ENCODE measurements around the gene FAM90A26.
"Not testable (repeated sequence)": the region's sequence is repeated elsewhere in the genome, so short reads cannot be mapped to it uniquely, and the experiment has no call there.

The FAM90A26 gene, protein sequence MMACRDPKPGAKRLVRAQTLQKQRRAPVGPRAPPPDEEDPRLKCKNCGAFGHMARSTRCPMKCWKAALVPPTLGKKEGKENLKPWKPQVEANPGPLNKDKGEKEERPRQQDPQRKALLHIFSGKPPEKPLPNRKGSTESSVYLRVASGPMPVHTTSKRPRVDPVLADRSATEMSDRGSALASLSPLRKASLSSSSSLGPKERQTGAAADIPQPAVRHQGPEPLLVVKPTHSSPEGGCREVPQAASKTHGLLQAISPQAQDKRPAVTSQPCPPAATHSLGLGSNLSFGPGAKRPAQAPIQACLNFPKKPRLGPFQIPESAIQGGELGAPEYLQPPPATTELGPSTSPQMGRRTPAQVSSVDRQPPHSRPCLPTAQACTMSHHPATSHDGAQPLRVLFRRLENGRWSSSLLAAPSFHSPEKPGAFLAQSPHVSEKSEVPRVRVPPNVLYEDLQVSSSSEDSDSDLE

DNA sequence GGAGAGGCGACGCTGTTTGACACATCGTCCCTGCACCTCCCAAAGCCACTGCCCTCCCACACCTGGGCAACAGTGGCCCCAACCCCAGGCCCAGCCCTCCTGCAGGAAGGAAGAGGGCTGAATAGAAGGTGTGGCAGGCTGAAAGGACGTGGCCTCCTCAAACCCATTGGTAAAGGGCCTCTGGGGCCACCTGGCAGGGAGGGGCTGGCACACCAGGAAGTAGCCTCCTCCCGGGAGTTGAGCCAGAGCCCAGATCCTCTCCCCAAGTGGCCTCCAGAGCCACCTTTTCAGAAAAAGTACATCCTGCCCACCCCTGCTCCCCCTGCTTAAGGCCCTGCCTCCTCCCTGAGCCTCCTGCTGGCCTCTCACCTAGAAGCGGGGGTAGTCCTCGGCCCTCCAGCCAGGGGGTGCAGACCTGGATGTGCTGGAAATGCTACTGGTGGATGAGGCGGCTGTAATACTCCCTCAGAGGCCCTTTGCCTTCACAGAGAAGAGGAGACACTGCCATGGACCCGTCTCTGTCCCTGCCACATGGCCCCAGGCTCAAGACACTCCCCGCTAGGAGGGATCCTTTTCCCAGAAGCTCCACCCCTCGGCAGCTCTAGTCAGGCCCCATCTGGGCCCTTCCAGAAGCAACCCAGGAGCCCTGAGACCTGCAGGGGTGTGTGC lies at the start of gene FAM90A26:
TSS of gene FAM90A26 (plus strand) at position 619 of the 669 bp plus-strand sequence. CDS start 2,764 bp downstream, outside the sequence.
- not testable (repeated sequence) for DNase-seq

DNA sequence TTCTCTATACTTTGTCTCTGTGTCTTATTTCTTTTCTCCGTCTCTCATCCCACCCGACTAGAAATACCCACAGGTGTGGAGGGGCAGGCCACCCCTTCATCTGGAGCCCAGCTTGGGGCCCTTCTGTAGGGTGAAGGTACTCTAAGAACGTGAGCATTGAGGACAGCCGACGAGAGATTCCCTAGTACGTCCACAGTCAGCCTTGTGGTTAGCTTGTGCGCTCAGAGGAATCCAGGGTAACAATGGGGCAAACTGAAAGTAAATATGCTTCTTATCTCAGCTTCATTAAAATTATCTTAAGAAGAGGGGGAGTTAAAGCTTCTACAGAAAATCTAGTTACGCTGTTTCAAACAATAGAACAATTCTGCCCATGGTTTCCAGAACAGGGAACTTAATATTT lies 47.5 kb upstream of the FAM90A26 start:
- not testable (repeated sequence) for DNase-seq

DNA sequence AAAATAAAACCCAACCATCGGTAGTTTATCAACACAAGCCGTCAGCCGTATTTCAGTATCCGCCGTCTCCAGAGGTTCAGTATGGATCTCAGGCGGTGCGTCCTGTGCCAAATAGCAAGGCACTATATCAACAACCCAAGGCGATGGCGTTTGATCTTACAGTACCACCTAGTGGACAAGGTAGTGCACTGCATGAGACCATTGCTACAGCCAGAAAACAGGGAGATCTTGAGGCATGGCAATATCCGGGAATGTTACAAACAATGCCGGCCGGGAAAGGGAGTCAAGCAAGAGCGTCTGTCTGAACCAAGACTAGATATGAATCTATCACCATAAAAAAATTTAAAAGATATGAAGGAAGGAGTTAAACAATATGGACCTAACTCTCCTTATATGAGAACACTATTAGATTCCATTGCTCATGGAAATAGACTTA lies 46.6 kb upstream of the FAM90A26 start:
- not testable (repeated sequence) for DNase-seq

DNA sequence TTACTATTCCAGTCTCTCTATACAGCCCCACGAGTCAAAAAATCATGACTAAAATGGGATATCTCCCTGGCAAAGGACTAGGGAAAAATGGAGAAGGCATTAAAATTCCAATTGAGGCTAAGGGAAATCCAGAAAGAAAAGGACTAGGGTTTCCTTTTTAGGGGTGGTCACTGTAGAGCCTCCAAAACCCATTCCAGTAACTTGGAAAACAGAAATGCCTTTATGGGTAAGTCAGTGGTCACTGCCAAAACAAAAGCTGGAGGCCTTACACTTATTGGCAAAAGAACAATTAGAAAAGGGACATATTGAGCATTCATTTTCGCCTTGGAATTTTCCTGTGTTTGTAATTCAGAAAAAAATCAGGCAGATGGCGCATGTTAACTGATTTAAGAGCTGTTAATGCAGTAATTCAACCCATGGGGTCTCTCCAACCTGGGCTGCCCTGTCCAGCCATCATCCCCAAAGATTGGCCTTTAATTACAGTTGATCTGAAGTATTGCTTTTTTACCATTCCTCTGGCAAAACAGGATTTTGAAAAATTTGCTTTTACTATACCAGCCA lies 44.5 kb upstream of the FAM90A26 start:
- not testable (repeated sequence) for DNase-seq

DNA sequence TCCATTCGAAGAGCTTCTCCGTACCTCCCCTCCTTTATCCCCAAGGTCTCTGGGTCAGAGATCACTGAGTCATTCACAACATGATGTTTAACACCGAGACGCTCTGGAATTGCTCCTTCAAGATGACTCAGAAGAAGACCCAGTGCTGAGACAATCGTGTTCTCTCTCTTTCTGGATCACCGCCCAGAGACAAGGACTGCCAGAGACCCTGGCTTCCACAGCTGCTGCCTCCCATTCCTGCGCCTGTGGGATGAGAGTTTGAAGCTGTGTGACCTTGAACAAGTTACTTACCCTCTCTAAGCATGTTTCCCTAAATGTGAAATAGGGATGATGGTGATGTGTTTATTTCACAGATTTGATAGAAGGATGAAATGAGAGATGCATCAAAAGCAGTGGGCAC lies 38.8 kb upstream of the FAM90A26 start:
- DNase-seq: not testable (repeated sequence)

DNA sequence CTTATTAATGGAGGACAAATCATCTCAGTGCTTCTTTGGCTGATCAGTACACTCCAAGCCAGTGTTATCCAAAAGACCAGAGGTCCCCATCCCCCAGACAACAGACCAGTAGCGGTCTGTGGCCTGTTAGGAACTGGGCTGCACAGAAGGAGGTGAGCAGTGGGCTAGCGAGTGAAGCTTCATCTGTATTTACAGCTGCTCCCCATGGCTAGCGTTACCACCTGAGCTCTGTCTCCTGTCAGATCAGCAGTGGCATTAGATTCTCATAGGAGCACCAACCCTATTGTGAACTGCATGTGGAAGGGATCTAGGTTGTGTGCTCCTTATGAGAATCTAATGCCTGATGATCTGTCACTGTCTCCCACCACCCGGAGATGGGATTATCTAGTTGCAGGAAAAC lies 37.4 kb upstream of the FAM90A26 start:
- DNase-seq: not testable (repeated sequence)

DNA sequence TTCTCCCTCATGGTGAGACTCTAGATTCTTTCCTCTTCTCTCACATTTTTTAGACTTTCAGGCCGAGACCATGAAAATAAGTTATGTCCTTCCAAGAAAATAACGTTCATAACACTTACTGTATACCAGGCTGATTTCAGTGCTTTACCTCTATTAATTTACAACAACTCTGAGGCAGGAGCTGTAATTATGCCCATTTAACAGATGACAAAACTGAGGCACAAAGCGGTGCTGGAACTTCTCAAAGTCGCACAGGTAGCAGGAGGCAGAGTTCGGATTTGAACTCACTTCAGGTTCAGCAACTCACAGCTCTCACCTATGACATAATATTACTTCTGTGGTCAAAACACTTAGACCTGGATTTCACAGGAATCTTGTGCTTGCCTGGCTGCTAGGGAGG lies 36.2 kb upstream of the FAM90A26 start:
- DNase-seq: not testable (repeated sequence)

DNA sequence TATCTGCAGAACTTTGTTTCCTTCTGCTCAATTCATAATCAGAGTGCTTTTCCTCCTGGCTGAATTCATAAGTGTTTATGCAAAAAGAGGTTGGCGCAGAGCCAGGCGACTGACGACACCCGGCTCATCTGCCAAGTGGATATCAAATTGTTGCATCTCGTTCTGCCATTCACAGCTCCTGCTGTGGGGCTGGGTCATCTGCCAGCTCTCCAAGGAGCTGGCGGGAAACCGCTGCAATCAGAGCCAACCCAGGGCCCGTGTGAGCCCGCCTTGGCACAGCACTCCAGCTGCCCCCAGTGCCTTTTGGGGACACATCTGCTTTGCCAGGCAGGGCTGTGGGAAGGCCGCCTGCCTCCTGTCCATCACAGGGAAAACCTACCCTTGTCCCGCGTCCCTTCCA lies 35.7 kb upstream of the FAM90A26 start:
- not testable (repeated sequence) for DNase-seq

DNA sequence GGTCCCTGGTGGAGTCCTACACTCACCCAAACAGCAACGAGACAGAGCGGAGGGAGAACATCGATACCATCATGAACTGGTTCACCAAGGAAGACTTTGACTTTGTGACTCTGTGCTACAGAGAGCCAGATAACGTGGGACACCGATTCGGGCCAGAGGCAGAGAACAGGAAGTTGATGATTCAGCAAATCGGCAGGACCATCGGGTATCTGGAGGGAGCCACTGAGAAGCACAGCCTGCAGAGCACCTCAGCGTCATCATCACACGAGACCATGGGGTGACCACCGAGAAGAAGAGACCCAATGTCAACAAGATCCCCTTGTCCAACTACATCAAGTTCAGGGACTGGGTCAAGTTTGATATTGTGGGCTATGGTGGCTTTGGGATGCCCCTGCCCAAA lies 29.2 kb upstream of the FAM90A26 start:
- DNase-seq: not testable (repeated sequence)

DNA sequence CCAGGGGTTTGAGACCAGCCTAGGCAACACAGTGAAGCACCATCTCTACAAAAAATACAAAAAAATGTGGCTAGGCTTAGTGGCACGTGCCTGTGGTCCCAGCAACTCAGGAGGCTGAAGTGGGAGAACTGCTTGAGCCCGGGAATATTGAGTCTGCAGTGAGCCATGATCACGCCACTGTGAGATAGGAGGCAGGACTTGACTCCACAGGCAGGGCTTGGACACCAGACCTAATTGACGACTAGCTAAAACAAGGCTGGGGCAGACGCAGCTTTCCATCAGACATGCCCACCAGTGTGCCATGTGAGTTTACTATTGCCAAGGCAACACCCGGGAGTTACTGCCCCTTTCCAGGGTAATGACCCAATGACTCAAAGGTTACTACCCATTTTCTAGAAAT lies 27.4 kb upstream of the FAM90A26 start:
- DNase-seq: not testable (repeated sequence)

DNA sequence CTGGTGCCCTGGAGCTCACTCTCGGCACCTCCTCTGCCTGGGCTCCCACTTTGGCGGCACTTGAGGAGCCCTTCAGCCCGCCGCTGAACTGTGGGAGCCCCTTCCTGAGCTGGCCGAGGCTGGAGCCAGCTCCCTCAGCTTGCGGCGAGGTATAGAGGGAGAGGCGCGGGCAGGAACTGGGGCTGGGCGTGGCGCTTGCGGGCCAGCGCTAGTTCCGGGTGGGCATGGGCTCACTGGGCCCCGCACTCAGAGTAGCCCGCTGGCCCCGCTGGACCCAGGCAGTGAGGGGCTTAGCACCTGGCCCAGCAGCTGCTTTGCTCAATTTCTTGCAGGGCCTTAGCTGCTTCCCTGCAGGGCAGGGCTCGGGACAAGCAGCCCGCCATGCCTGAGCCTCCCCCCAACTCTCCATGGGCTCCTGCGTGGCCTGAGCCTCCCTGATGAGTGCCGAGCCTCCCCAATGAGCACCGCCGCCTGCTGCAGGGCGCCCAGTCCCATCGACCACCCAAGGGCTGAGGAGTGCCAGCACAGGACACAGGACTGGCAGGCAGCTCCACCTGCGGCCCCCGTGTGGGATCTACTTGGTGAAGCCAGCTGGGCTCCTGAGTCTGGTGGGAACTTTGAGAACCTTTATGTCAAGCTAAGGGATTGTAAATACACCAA lies 26.7 kb upstream of the FAM90A26 start:
- DNase-seq: no peak

DNA sequence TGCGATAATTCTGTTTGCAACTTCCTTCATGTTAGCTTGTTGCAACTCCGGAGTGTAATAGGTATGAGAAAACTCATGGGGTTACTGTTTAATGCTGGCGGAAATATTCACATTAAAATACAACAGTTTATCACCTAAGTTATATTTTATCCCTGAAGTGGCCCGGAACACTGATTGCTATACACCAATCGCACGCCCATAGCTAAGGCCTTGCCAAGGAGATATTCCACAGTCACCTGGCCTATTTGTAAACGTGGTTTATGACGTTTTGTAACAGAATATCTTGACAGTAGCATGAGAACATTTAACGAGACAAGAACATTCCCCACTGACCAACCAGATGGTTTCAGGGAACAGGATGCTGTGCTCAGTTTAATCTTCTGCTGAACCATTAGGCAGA lies 23.2 kb upstream of the FAM90A26 start:
- no peak for DNase-seq

DNA sequence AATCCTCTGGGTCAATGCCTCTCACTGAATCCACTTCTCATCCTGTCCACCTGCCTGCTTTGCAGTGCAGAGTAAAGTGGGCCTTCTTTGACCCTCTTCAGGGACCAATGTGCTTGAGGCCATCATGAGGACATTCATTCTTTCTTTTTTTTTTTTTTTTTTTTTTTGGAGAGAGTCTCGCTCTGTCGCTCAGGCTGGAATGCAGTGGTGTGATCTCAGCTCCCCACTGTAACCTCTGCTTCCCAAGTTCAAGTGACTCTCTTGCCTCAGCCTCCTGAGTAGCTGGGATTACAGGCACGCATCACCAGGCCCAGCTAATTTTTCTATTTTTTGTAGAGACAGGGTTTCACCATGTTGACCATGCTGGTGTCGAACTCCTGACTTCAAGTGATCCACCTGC lies 22.8 kb upstream of the FAM90A26 start:
- DNase-seq: not testable (repeated sequence)

DNA sequence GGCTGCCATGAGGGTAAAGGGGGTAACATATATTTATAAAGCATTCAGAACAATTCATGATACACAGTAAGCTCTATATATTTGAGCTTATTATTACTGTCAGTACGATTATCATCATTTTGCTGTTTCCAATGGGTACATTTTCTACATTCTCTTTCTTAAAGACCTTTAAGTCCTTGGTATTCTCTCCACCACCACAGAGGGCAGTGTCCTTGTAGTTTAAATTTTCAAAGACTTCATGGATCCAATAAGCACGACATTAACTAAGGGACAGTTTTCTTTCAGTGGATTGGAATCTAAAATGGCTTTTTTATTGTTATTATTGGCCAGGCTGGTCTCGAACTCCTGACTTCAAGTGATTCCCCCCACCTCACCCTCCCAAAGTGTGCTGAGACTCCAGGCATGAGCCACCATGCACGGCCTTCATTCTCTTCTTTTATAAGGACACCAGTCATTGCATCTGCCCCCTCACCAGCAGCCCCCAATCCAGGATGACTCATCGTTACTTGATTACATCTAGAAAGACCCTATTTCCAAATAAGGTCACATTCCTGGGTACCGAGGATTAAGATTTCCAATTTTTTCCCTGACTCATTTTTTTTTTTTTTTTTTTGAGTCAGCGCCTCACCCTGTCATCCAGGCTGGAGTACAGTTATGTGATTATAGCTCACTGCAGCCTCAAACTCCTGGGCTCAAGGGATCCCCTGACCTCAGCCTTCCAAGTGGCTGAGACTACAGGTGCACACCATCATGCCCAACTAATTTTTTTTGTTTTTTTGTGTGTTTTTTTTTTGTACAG lies 21.4 kb upstream of the FAM90A26 start:
- not testable (repeated sequence) for DNase-seq

DNA sequence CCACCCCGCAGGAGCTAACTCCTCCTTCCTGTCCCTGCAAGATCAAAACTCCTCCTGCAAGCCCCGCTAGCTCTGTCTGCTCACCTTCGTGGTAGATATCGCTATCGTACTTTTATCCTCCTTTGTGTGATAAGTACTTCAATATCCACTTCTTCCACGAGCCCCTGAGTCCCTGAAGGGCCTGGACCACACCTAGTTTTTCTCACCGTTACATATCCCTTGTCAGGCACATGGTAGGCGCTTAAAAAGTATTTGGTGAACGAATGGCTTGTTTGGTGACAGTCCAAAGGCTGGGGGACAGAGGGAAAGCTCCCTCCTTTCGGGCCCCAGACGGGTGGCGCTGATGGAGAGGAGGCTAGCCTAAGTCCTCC lies 18.4 kb upstream of the FAM90A26 start:
- not testable (repeated sequence) for DNase-seq

DNA sequence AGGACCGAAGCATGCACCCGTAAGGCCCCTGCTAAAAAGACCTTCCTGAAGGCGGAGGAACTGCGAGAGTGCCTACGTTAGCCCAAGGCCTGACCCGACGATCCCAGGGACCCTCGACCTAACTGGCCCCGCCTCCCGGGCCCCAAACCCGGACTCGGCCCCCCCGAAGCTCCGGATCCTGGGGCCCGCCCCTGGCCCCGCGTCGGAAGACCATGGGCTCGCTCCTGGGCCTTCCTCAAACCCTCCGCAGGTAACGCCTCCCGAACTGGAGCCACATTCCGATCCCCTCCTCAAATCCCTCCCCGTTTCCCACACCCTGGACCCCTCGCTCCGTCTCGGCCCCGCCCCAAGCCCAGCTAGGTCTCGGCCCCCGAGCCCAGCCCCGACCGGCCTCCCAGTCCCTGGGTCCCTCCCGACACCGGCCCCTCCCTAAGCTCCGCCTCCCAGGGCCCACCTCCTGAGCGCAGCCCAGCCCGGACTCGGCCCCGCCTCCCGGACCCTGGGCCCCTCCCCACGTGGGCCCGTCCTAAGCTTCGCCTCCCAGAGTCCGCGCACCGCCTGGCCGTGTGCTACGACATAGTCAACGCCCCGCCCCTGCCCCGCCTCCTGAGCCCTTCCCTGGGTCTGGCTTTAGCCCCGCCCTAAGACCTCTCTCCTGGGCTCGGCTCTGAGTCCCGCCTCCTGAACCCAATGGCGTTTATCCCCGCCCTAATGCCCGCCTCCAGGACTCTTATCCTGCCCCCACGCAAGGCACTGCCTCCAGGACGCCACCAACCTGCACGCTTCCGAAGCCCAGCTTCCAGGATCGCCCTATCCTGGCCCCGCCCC lies 17.8 kb upstream of the FAM90A26 start:
- not testable (repeated sequence) for DNase-seq

DNA sequence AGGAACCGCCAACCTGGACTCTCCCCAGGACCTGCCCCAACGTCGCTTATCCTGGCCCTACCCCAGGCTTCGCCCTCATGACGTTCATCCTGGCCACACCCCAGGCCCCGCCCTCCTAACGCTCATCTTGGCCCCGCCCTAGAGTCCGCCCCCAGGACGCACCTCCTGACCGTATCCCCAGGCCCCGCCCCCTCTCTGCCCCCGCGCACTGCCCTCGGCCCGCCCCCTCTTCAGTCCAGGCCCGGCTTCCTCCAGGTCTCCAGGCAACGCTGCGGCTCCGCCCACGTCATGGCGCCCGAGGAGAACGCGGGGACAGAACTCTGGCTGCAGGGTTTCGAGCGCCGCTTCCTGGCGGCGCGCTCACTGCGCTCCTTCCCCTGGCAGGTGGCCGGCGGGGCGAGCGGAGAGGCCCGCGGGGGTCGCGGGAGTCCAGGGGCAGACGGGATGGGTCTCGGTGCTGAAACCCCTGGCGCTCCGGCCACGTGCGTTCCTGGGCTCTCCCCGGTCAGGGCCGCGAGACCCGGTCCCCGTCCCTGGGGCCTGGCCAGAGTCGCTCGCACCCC lies 17.1 kb upstream of the FAM90A26 start:
- DNase-seq: not testable (repeated sequence)

DNA sequence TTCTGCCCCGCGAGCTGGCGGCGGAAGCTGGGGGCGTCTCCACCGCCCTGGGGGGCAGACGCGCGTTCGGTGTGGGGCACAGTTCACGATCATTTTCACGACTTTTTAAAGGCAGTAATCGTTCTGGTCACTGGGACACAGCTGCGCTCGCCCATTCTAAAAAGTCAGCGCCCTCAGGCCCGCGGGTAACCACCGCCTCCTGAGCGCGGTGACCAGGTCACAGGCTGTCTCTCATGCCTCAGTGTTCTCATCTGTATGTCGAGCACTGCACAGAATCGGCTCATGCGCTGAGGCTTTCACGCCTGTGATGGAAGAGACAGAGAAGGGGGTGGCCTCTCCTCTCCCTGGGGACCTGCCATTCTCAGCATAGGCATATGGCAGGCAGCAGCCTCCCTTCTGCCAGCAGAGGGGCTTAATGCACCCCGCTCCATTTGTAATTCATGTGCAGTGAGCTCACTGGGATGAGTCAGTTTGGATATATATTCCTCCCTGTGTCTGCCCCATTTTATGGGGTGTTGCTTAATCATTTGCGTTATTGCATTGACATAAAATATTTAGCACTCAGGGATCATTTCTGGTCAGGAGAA lies 16.5 kb upstream of the FAM90A26 start:
- DNase-seq: not testable (repeated sequence)

DNA sequence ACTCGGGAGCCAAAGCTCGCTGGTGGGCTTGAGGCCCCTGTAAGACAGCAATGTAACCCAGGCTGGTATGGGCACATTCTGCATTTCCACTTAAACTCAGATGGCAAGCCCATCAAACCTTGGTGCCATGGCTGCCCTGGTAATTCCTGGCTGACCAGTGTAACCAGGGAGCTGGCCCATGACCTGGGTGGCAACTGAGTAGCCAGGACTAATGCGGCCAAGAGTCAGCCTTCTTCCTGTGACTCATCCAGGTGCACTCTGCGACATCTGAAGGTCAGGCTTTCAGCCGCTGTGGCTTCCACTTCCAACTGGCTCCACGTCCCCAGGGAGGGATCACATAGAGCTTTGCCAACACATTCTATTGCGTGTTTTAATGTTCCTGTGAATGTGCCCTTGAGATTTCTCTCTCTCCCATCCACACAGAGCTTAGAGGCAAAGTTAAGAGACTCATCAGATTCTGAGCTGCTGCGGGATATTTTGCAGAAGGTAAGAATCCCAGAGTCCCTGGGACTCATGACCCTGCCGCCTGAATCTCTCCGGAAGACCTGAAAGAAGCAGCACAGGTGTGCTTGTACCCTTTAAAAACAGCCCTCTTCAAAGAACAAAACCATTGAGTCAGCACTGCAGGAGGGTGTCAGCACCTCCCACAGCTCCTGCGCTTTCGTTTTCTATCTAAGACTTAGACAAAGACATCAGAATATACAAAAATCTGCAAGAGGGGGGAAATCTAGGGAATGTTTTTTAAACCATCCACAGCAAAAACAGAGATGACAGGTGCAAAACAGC lies 14.9 kb upstream of the FAM90A26 start:
- not testable (repeated sequence) for DNase-seq

DNA sequence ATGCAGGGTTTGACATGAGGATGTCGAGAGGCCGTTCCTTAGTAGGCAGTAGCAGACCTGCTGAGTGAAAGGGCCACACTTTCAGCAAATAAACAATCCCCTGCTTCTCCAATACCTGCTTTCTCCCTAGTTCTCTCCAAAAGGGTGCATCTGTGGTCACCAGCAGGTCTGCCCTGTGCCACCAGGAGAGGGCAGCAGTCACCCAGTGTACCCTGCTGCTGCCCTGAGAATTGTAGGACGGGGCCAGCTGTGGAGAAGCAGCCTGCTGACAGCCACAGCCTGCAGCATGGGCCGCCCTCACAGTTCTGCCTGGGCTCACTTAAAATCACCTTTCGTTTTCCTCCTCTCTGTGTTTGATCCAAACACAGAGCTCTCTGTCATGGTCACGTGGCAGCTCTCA lies 11.8 kb upstream of the FAM90A26 start:
- not testable (repeated sequence) for DNase-seq
